Measurements from ENCODE around the gene PDE6B.

The PDE6B gene

GRCh38 chr4:710916-711315 is 85.5 kb downstream of the PDE6B start:
- TF ChIP-seq, protein P1, sequence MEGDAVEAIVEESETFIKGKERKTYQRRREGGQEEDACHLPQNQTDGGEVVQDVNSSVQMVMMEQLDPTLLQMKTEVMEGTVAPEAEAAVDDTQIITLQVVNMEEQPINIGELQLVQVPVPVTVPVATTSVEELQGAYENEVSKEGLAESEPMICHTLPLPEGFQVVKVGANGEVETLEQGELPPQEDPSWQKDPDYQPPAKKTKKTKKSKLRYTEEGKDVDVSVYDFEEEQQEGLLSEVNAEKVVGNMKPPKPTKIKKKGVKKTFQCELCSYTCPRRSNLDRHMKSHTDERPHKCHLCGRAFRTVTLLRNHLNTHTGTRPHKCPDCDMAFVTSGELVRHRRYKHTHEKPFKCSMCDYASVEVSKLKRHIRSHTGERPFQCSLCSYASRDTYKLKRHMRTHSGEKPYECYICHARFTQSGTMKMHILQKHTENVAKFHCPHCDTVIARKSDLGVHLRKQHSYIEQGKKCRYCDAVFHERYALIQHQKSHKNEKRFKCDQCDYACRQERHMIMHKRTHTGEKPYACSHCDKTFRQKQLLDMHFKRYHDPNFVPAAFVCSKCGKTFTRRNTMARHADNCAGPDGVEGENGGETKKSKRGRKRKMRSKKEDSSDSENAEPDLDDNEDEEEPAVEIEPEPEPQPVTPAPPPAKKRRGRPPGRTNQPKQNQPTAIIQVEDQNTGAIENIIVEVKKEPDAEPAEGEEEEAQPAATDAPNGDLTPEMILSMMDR (IDR thresholded peaks at IDR 0.05; ENCODE audit: low read depth, low read length): no peak
- DNase-seq (ENCODE audit: extremely low read depth, low read depth): no peak

DNA sequence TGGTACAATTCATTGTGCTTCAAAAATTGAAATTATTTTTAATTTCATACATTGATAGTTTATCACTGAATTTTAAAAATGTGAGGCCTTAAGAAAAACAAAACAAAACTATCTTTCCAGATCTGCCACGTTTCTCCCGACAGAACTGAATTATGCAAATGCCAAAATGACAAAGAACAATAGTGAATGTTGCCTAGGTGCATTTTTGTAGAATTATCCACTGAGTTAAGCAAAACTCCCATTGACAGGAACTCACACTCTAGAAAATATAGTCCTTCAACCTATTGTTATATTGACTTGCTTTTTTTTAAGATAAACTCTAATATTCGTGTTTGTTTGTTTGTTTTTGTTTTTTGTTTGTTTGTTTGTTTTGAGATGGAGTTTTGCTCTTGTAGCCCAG is 86.7 kb downstream of the PDE6B start:
- TF ChIP-seq, protein P1 (IDR thresholded peaks at IDR 0.05; ENCODE audit: low read depth, low read length): no peak
- DNase-seq (ENCODE audit: extremely low read depth, low read depth): no peak

GRCh38 chr4:712916-713632 is 87.7 kb downstream of the PDE6B start:
- DNase-seq (ENCODE audit: extremely low read depth, low read depth): no peak
- TF ChIP-seq, protein P1 (IDR thresholded peaks at IDR 0.05; ENCODE audit: low read depth, low read length): no peak

DNA sequence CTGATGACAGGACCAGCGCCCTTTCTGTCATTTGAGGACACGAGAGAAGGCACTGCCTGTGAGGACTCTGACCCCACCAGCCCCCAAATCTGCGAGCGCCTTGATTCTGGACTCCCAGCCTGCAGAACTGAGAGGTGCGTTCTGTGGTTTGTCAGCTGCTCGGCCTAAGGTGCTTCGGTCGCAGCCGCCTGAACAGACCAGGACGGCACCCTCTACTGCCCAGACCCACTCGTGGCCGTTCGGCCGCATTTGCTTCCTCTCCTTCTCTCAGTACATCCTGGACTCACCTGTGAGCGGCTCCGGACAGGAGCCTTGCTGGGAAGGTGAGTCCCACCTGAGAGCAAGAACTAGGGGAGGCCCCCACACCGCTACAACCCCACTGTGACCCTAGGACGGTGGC is 88.7 kb downstream of the PDE6B start:
- TF ChIP-seq, protein P1 (IDR thresholded peaks at IDR 0.05; ENCODE audit: low read depth, low read length): no peak
- no peak for DNase-seq (ENCODE audit: extremely low read depth, low read depth)

GRCh38 chr4:717601-718320 is 92.4 kb downstream of the PDE6B start:
- no peak for DNase-seq (ENCODE audit: extremely low read depth, low read depth)
- TF ChIP-seq, protein P1 (IDR thresholded peaks at IDR 0.05; ENCODE audit: low read depth, low read length): no peak

- DNase-seq (ENCODE audit: extremely low read depth, low read depth): no peak
- TF ChIP-seq, protein P1 (IDR thresholded peaks at IDR 0.05; ENCODE audit: low read depth, low read length): no peak
These were observed 93.1 kb downstream of the PDE6B start for GRCh38 chr4:718460-718859.

Data from AG09319 (cell line).